ENCODE measurements around the gene UNC5C.

GRCh38 chr4:95155759-95156451, 392.9 kb downstream of the UNC5C start:
- TF ChIP-seq CTCF (IDR thresholded peaks at IDR 0.05 in 8 of 11, conservative IDR thresholded peaks at IDR 0.05 in 3 of 11) (peak in 9 of 11 experiments; percentile 17 to 63 (median 46)), POLR2A (IDR thresholded peaks at IDR 0.05) (no peak)

Measured in spleen (tissue), 7 donors.